ENCODE measurements around the gene PCSK5.

DNA sequence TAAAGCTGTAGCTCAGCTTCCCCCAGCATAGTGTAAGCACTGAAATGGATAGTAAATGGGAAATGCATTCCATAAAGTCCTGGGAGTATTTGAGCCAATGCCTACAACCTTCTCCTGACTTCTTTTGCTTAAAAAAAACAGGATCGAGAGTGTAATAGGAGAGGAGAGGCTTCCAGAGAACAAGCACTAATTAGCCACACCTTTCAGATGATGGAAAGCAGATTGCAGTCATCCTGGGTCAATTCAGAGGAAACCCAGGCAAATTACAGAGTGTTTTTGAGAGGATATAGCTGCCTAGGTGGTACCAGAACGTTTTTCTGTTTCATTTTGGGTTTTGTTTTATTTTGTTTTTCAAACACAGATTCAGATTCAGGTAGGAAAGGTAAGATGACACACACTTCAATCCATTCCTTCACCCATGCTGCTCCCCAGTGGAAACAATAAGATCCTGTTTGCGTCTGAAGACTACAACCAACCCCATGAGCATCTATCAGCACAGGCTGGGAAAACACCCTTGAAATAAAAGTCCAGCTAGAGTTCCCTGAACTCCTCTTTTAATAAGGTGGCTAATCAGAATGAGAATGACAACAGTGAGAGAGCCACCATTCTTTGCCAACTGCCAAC, 408.2 kb downstream of the PCSK5 start:
- TF ChIP-seq YY1 (IDR thresholded peaks at IDR 0.05; ENCODE audit: low read depth, low read length) (no peak), ZNF274 (IDR thresholded peaks at IDR 0.05; ENCODE audit: borderline replicate concordance, extremely low read depth, low read length) (no peak), POLR2A (IDR thresholded peaks at IDR 0.05; ENCODE audit: control extremely low read depth in 1 of 2, low read depth in 2 of 2, low read length in 2 of 2) (no peak), JUND (IDR thresholded peaks at IDR 0.05; ENCODE audit: low read length) (no peak), SP1 (IDR thresholded peaks at IDR 0.05; ENCODE audit: low read depth, low read length) (no peak), EP300 (IDR thresholded peaks at IDR 0.05; ENCODE audit: borderline replicate concordance in 1 of 2, low read depth in 2 of 2, low read length in 2 of 2) (no peak), RFX5 (IDR thresholded peaks at IDR 0.05; ENCODE audit: borderline replicate concordance, low read depth, low read length) (no peak), RBBP5 (IDR thresholded peaks at IDR 0.05; ENCODE audit: borderline replicate concordance, low read depth, low read length) (no peak), HDAC2 (IDR thresholded peaks at IDR 0.05; ENCODE audit: borderline replicate concordance in 1 of 2, low read depth in 2 of 2, low read length in 2 of 2) (no peak), MAX (IDR thresholded peaks at IDR 0.05) (no peak), TCF12 (IDR thresholded peaks at IDR 0.05; ENCODE audit: low read depth, low read length) (no peak), KDM1A (IDR thresholded peaks at IDR 0.05; ENCODE audit: borderline replicate concordance, low read length) (no peak), CREB1 (IDR thresholded peaks at IDR 0.05) (no peak)
- TF ChIP-seq, protein P1, sequence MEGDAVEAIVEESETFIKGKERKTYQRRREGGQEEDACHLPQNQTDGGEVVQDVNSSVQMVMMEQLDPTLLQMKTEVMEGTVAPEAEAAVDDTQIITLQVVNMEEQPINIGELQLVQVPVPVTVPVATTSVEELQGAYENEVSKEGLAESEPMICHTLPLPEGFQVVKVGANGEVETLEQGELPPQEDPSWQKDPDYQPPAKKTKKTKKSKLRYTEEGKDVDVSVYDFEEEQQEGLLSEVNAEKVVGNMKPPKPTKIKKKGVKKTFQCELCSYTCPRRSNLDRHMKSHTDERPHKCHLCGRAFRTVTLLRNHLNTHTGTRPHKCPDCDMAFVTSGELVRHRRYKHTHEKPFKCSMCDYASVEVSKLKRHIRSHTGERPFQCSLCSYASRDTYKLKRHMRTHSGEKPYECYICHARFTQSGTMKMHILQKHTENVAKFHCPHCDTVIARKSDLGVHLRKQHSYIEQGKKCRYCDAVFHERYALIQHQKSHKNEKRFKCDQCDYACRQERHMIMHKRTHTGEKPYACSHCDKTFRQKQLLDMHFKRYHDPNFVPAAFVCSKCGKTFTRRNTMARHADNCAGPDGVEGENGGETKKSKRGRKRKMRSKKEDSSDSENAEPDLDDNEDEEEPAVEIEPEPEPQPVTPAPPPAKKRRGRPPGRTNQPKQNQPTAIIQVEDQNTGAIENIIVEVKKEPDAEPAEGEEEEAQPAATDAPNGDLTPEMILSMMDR (IDR thresholded peaks at IDR 0.05; ENCODE audit: control extremely low read depth in 1 of 3, insufficient read depth in 1 of 3, low read depth in 1 of 3, low read length in 3 of 3) = peak in 2 of 3 experiments; percentile 28 to 43; a peak in 2 of 4 replicates
